Smooth muscle cell (in vitro differentiated cells): ENCODE measurements around the gene RESF1. TPM values are rescaled to one million over a fixed set of nuclear protein-coding genes. Genes with fewer than 3 reads are reported as not detected.

Source experiments
- DNase-seq: peaks from one replicate; lab custom pipeline; 2025; ENCODE audit not compliant: unreplicated experiment; lab: John Stamatoyannopoulos, UW
- H2AFZ ChIP-seq: fragments of 200-600 bp; sonication (generic); 2 replicates; pipeline ENCODE4 v1.6.0; 2016; ENCODE audit warnings: antibody characterized with exemption, low read depth, mild to moderate bottlenecking
- H3F3A ChIP-seq: fragments of 200-600 bp; sonication (generic); 2 replicates; pipeline ENCODE4 v1.6.0; 2017; ENCODE audit warnings: antibody characterized with exemption, low read depth
- H3K27ac ChIP-seq: fragments of 200-600 bp; sonication (generic); 2 replicates; pipeline ENCODE4 v1.5.1; 2016; ENCODE audit warnings: low read depth, mild to moderate bottlenecking
- H3K27me3 ChIP-seq: fragments of 200-600 bp; sonication (generic); 2 replicates; pipeline ENCODE4 v1.6.1; 2016; ENCODE audit warnings: low read depth, mild to moderate bottlenecking
- H3K36me3 ChIP-seq: fragments of 200-600 bp; sonication (generic); 2 replicates; pipeline ENCODE4 v1.5.1; 2016; ENCODE audit warnings: low read depth
- H3K4me1 ChIP-seq: fragments of 200-600 bp; sonication (generic); 2 replicates; pipeline ENCODE4 v1.5.1; 2016; ENCODE audit warnings: low read depth
- H3K4me2 ChIP-seq: fragments of 200-600 bp; sonication (generic); 2 replicates; pipeline ENCODE4 v1.6.0; 2016; ENCODE audit warnings: mild to moderate bottlenecking
- H3K4me3 ChIP-seq: fragments of 200-600 bp; sonication (generic); 2 replicates; pipeline ENCODE4 v1.5.1; 2016; ENCODE audit warnings: mild to moderate bottlenecking
- H3K79me2 ChIP-seq: fragments of 200-600 bp; sonication (generic); 2 replicates; pipeline ENCODE4 v1.6.0; 2016; ENCODE audit warnings: low read depth, mild to moderate bottlenecking
- H3K9ac ChIP-seq: fragments of 200-600 bp; sonication (generic); 2 replicates; pipeline ENCODE4 v1.6.0; 2016; ENCODE audit warnings: low read depth
- H3K9me3 ChIP-seq: fragments of 200-600 bp; sonication (generic); replicated peaks from 2 replicates; pipeline ENCODE4 v1.5.1; 2016; ENCODE audit warnings: low read depth
- H4K20me1 ChIP-seq: fragments of 200-600 bp; sonication (generic); 2 replicates; pipeline ENCODE4 v1.6.0; 2016; ENCODE audit warnings: low read depth
- WGBS: methylation state at CpG from one replicate; pipeline ENCODE4 v1.1.7; 2016; ENCODE audit warnings: low lambda C conversion rate; 5-methylcytosine and 5-hydroxymethylcytosine counted together
- polyA plus RNA-seq: library from polyadenylated mRNA; unstranded; fragments of >200 nt; fragmentation: Nextera tagmentation; extraction: Ambion mirVana; gene quantifications from 2 replicates; pipeline ENCODE4 v1.2.1, GENCODE V29; 2016
- total RNA-seq: library from RNA; depleted of rRNA; stranded (reverse); fragments of >200 nt; gene quantifications from 2 replicates; pipeline ENCODE4 v1.2.3, GENCODE V29; 2014
- TF ChIP-seq, protein P1 (sequence below): fragments of 200-600 bp; sonication (generic); IDR thresholded peaks from 2 replicates; pipeline ENCODE4 v1.5.1; 2017; ENCODE audit warnings: borderline replicate concordance, mild to moderate bottlenecking, antibody characterized with exemption; ENCODE audit not compliant: insufficient read depth, poor library complexity, severe bottlenecking

The RESF1 gene
- total and polyA plus RNA-seq, 2 experiments from 2014 or later, result 9.7 to 28.3 TPM

GRCh38 chr12:31961137-31961536 lies 1.9 kb downstream of the RESF1 start:
- Histone ChIP-seq H3K27me3 (no peaks in the 10 kb centered on the region), H3F3A (peaks cover 3% of the 10 kb centered on the region), H3K79me2 (peaks cover 60% of the 10 kb centered on the region), H3K27ac (no peak overlapping the region), H3K36me3 (no peaks in the 10 kb centered on the region), H3K4me2 (peak overlapping the region; percentile 92), H3K9me3 (no peaks in the 10 kb centered on the region), H3K4me1 (peaks cover 18% of the 10 kb centered on the region), H4K20me1 (peaks cover 46% of the 10 kb centered on the region), H2AFZ (no peak overlapping the region), H3K4me3 (peak overlapping the region; percentile 85), H3K9ac (no peak overlapping the region)
- DNase-seq, result no peak
- TF ChIP-seq, protein P1, sequence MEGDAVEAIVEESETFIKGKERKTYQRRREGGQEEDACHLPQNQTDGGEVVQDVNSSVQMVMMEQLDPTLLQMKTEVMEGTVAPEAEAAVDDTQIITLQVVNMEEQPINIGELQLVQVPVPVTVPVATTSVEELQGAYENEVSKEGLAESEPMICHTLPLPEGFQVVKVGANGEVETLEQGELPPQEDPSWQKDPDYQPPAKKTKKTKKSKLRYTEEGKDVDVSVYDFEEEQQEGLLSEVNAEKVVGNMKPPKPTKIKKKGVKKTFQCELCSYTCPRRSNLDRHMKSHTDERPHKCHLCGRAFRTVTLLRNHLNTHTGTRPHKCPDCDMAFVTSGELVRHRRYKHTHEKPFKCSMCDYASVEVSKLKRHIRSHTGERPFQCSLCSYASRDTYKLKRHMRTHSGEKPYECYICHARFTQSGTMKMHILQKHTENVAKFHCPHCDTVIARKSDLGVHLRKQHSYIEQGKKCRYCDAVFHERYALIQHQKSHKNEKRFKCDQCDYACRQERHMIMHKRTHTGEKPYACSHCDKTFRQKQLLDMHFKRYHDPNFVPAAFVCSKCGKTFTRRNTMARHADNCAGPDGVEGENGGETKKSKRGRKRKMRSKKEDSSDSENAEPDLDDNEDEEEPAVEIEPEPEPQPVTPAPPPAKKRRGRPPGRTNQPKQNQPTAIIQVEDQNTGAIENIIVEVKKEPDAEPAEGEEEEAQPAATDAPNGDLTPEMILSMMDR, result no peak
- WGBS, result 50% methylated on average over 2 of the region's 2 CpGs

DNA sequence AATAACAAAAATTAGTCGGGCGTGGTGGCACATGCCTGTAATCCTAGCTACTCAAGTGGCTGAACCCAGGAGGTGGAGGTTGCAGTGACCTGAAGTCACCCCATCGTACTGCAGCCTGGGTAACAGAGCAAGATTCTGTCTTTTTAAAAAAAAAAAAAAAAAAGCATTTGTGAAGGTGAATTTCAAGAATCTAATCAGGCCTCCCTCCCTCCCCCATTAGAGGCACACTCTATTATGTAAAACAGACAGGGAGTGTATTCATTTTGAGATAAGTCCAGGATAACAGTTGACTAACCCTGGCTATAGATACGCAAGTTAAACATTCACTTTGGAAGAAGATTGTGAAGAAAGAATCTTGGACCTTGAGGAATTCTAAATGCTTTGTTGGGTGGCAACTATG lies 2.9 kb downstream of the RESF1 start:
- Histone ChIP-seq H3K36me3 (no peaks in the 10 kb centered on the region), H3K9ac (no peak overlapping the region), H3K27me3 (no peaks in the 10 kb centered on the region), H4K20me1 (peaks cover 56% of the 10 kb centered on the region), H3K4me2 (no peak overlapping the region), H3K27ac (no peak overlapping the region), H2AFZ (no peak overlapping the region), H3K4me1 (peaks cover 26% of the 10 kb centered on the region), H3K79me2 (peaks cover 70% of the 10 kb centered on the region), H3K9me3 (no peaks in the 10 kb centered on the region), H3F3A (peaks cover 3% of the 10 kb centered on the region), H3K4me3 (peak overlapping the region; percentile 85)
- TF ChIP-seq, protein P1, result no peak
- DNase-seq, result no peak
- 88% methylated on average over 4 of the region's 4 CpGs for WGBS

DNA sequence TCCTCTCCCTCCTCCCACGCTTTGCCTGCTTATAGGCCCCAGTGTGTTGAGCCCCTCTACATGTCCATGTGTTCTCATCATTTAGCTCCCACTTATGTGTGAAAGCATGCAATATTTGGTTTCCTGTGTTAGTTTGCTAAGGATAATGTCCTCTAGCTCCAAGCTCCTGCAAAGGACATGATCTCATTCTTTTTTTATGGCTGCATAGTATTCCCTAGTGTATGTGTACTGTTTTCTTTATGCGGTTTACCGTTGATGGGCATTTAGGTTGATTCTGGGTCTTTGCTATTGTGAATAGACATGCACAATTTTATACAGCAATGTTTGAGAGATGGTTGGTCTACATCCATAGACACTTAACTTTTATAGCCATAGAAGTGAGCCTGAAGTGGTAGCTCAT lies 5.1 kb downstream of the RESF1 start:
- peaks cover 57% of the 10 kb centered on the region for H4K20me1 ChIP-seq
- H3F3A ChIP-seq, result peaks cover 3% of the 10 kb centered on the region
- no peak overlapping the region for H3K4me2 ChIP-seq
- H3K4me3 ChIP-seq, result no peak overlapping the region
- no peaks in the 10 kb centered on the region for H3K9me3 ChIP-seq
- no peak overlapping the region for H2AFZ ChIP-seq
- WGBS, result 98% methylated on average over 3 of the region's 3 CpGs
- H3K27me3 ChIP-seq, result no peaks in the 10 kb centered on the region
- H3K79me2 ChIP-seq, result peaks cover 85% of the 10 kb centered on the region
- H3K4me1 ChIP-seq, result peaks cover 20% of the 10 kb centered on the region
- TF ChIP-seq, protein P1, result no peak
- no peak for DNase-seq
- no peak overlapping the region for H3K9ac ChIP-seq
- H3K36me3 ChIP-seq, result no peaks in the 10 kb centered on the region
- no peak overlapping the region for H3K27ac ChIP-seq

- Histone ChIP-seq H3K4me2 (no peak overlapping the region), H3K4me3 (no peak overlapping the region), H3K36me3 (peaks cover 1% of the 10 kb centered on the region), H3K27ac (no peak overlapping the region), H3K79me2 (peaks cover 93% of the 10 kb centered on the region), H3K27me3 (no peaks in the 10 kb centered on the region), H3K9me3 (no peaks in the 10 kb centered on the region), H3F3A (peaks cover 3% of the 10 kb centered on the region), H3K4me1 (peaks cover 20% of the 10 kb centered on the region), H3K9ac (no peak overlapping the region), H2AFZ (no peak overlapping the region), H4K20me1 (peaks cover 60% of the 10 kb centered on the region)
- no peak for DNase-seq
- TF ChIP-seq, protein P1, result no peak
- 95% methylated on average over 9 of the region's 9 CpGs for WGBS
Observed at GRCh38 chr12:31965090-31965489, 5.9 kb downstream of the RESF1 start.
